ENCODE measurements around the gene PLCB1. TPM values are rescaled to one million over a fixed set of nuclear protein-coding genes. Genes with fewer than 3 reads are reported as not detected.

Gene PLCB1
- total RNA-seq, 1 experiment from 2014 or later, result 4.4 TPM

- CTCF ChIA-PET, result interaction anchor here (0.6 to 3.0 kb wide), 7 partner anchors 32 to 785 kb away, joined by 3 to 46 read pairs (median 8); partner anchors contain the start of gene PLCB1
- no peak overlapping the region for H3K4me3 ChIP-seq (ENCODE audit: low read length)
- BruUV-seq (replicated peaks), result no TSS peak
Observed at GRCh38 chr20:8722277-8722928, 590.3 kb downstream of the PLCB1 start.

DNA sequence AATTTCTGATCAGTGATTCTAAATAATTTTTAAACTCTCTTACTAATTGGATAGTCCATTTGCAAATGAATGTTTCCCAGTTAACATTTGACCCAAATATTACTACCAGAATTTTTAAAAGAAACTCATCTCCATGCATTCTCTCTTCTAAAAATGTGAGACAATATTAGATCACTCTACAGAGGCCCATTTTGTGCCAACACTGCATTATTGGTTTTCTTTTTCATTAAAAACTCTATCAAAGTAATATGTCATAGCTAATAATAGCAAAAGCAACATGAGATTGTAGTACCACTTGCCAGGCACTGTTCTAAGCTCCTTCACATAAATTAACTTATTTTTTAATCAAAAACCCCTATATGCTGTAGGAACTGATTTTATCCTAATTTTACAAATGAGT, 591.2 kb downstream of the PLCB1 start:
- no peaks in the 10 kb centered on the region for H3K79me2 ChIP-seq (ENCODE audit: low read length)
- no peak overlapping the region for H3K27ac ChIP-seq (ENCODE audit: low read length)
- H3K9ac ChIP-seq (ENCODE audit: low read length), result no peak overlapping the region
- H3K4me3 ChIP-seq (ENCODE audit: low read length), result no peak overlapping the region
- no peak for DNase-seq
- H3K9me3 ChIP-seq (ENCODE audit: low read length), result no peaks in the 10 kb centered on the region
- no TSS peak for BruUV-seq (replicated peaks)
- peaks cover 16% of the 10 kb centered on the region; the same call in 1 of the 2 replicates for H3K27me3 ChIP-seq (ENCODE audit: low read length)
- no peaks in the 10 kb centered on the region for H3F3A ChIP-seq (ENCODE audit: low read length, unreplicated experiment)
- H2AFZ ChIP-seq (ENCODE audit: low read length), result no peak overlapping the region
- no peak for TF ChIP-seq EZH2phosphoT487 (IDR thresholded peaks at IDR 0.05; ENCODE audit: borderline replicate concordance, low read length)
- no peak for TF ChIP-seq EZH2 (IDR thresholded peaks at IDR 0.05; ENCODE audit: low read length, unreplicated experiment)
- no peak for TF ChIP-seq CTCF (conservative IDR thresholded peaks at IDR 0.05; ENCODE audit: low read depth, low read length)
- ATAC-seq, result no peak
- no peak overlapping the region for H3K4me2 ChIP-seq (ENCODE audit: low read length)
- POLR2A ChIA-PET (ENCODE audit: unreplicated experiment), result no interaction called here
- H3K4me1 ChIP-seq (ENCODE audit: insufficient read depth, low read length), result no peaks in the 10 kb centered on the region
- CTCF ChIA-PET, result interaction anchor here (0.6 to 3.0 kb wide), 4 partner anchors 9 to 786 kb away, joined by 3 to 46 read pairs (median 6); no protein-coding TSS in a partner anchor
- no peaks in the 10 kb centered on the region for H3K36me3 ChIP-seq (ENCODE audit: low read depth, low read length)
- no peaks in the 10 kb centered on the region for H4K20me1 ChIP-seq (ENCODE audit: low read length)
- intact Hi-C loops (cut with micrococcal nuclease), result loop anchor here (5.0 to 10.0 kb wide), 2 partner anchors 198 to 416 kb away; no protein-coding TSS in a partner anchor
- no peaks in the 10 kb centered on the region for H3K9me2 ChIP-seq (replicated peaks; ENCODE audit: low read length)

More at GRCh38 chr20:8722277-8722928, 590.3 kb downstream of the PLCB1 start:
- DNase-seq (peak; percentile 88), ATAC-seq (peak; percentile 95)
- Histone ChIP-seq H3K4me2 (ENCODE audit: low read length) (no peak overlapping the region), H4K20me1 (ENCODE audit: low read length) (no peaks in the 10 kb centered on the region), H3K9me3 (ENCODE audit: low read length) (no peaks in the 10 kb centered on the region), H3K4me1 (ENCODE audit: insufficient read depth, low read length) (no peaks in the 10 kb centered on the region), H3K36me3 (ENCODE audit: low read depth, low read length) (no peaks in the 10 kb centered on the region), H3K27me3 (ENCODE audit: low read length) (peaks cover 18% of the 10 kb centered on the region; the same call in 1 of the 2 replicates), H3K27ac (ENCODE audit: low read length) (no peak overlapping the region), H3F3A (ENCODE audit: low read length, unreplicated experiment) (no peaks in the 10 kb centered on the region), H3K79me2 (ENCODE audit: low read length) (no peaks in the 10 kb centered on the region), H3K9me2 (replicated peaks; ENCODE audit: low read length) (no peaks in the 10 kb centered on the region), H3K9ac (ENCODE audit: low read length) (no peak overlapping the region), H2AFZ (ENCODE audit: low read length) (no peak overlapping the region)
- intact Hi-C loops (cut with micrococcal nuclease), result loop anchor here (1.0 to 10.0 kb wide), 5 partner anchors 198 to 786 kb away; partner anchors contain the start of gene PLCB1
- TF ChIP-seq EZH2phosphoT487 (IDR thresholded peaks at IDR 0.05; ENCODE audit: borderline replicate concordance, low read length) (no peak), CTCF (conservative IDR thresholded peaks at IDR 0.05; ENCODE audit: low read depth, low read length) (peak; percentile 93)
- POLR2A ChIA-PET (ENCODE audit: unreplicated experiment), result no interaction called here

- CTCF ChIA-PET, result no interaction called here
- no TSS peak for BruUV-seq (replicated peaks)
Observed at GRCh38 chr20:8724884-8725283, 592.8 kb downstream of the PLCB1 start.

More at GRCh38 chr20:8724884-8725283, 592.8 kb downstream of the PLCB1 start:
- Histone ChIP-seq H3K79me2 (ENCODE audit: low read length) (no peaks in the 10 kb centered on the region), H3F3A (ENCODE audit: low read length, unreplicated experiment) (no peaks in the 10 kb centered on the region), H3K4me2 (ENCODE audit: low read length) (no peak overlapping the region), H3K9me3 (ENCODE audit: low read length) (no peaks in the 10 kb centered on the region), H3K27me3 (ENCODE audit: low read length) (0 out of 2 replicates have a peak, but pooled peaks cover 5% of the 10 kb centered on the region), H3K27ac (ENCODE audit: low read length) (no peak overlapping the region), H3K9ac (ENCODE audit: low read length) (no peak overlapping the region), H3K9me2 (replicated peaks; ENCODE audit: low read length) (no peaks in the 10 kb centered on the region), H3K4me3 (ENCODE audit: low read length) (no peak overlapping the region), H4K20me1 (ENCODE audit: low read length) (no peaks in the 10 kb centered on the region), H3K4me1 (ENCODE audit: insufficient read depth, low read length) (no peaks in the 10 kb centered on the region), H2AFZ (ENCODE audit: low read length) (no peak overlapping the region), H3K36me3 (ENCODE audit: low read depth, low read length) (no peaks in the 10 kb centered on the region)
- ATAC-seq (no peak), DNase-seq (no peak)
- intact Hi-C loops (cut with micrococcal nuclease), result loop anchor here (5.0 to 10.0 kb wide), 2 partner anchors 200 to 418 kb away; no protein-coding TSS in a partner anchor
- no peak for TF ChIP-seq EZH2 (IDR thresholded peaks at IDR 0.05; ENCODE audit: low read length, unreplicated experiment)
- TF ChIP-seq CTCF (conservative IDR thresholded peaks at IDR 0.05; ENCODE audit: low read depth, low read length), result no peak
- no peak for TF ChIP-seq EZH2phosphoT487 (IDR thresholded peaks at IDR 0.05; ENCODE audit: borderline replicate concordance, low read length)
- POLR2A ChIA-PET (ENCODE audit: unreplicated experiment), result no interaction called here

All from PC-3 (cell line).